ENCODE data around the gene CCDC169.

The CCDC169 gene

DNA sequence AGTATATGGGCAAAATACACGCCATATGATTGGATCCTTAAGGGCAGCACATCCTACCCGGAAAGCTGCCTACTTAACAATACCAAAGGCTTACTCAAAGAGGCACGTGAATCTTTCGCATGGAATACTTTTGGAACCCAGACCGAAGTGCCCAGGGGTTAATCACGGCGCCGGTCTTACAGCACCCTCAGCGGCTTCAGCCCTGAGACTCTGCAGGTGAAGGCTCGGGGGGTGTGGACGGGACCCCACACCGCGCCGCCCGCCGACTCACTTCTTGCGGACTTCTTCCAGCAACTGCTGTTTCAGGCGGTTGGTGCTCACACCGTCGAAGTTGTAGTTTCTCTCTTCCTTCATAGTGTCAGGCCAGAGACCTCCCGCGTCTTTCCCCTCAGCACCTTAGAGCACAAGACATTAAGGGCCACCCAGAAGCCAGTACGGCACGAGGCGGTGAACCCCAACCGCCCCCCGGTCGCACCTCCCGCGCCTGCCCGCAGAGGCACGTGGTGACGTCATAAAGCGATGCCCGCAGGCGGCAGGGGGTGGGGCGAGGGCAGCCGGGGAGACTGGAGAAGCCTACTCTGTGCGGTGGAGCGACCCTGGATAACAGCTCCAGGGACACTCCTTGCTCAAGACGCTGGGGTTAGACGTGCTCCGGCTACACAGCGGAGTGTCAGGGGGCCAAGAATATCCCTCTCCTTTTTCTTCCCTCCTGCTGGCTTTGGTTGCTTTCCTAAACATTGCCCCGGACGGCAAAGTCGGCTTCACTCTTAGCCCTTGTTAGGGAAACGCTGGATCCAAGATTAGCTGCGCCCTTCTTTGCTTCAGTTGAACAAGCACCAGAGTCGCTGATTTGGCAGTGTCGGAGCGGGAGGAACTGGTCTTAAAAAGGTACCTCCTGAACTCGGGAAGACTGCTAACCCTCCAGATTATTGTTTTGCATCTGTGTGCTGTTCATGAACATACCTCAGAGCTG lies at the start of gene CCDC169 (continued):
- TF ChIP-seq, protein P1, sequence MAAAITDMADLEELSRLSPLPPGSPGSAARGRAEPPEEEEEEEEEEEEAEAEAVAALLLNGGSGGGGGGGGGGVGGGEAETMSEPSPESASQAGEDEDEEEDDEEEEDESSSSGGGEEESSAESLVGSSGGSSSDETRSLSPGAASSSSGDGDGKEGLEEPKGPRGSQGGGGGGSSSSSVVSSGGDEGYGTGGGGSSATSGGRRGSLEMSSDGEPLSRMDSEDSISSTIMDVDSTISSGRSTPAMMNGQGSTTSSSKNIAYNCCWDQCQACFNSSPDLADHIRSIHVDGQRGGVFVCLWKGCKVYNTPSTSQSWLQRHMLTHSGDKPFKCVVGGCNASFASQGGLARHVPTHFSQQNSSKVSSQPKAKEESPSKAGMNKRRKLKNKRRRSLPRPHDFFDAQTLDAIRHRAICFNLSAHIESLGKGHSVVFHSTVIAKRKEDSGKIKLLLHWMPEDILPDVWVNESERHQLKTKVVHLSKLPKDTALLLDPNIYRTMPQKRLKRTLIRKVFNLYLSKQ (tag by site-specific recombination; IDR thresholded peaks at IDR 0.05; ENCODE audit: borderline replicate concordance) = no peak
- TF ChIP-seq, protein P2, sequence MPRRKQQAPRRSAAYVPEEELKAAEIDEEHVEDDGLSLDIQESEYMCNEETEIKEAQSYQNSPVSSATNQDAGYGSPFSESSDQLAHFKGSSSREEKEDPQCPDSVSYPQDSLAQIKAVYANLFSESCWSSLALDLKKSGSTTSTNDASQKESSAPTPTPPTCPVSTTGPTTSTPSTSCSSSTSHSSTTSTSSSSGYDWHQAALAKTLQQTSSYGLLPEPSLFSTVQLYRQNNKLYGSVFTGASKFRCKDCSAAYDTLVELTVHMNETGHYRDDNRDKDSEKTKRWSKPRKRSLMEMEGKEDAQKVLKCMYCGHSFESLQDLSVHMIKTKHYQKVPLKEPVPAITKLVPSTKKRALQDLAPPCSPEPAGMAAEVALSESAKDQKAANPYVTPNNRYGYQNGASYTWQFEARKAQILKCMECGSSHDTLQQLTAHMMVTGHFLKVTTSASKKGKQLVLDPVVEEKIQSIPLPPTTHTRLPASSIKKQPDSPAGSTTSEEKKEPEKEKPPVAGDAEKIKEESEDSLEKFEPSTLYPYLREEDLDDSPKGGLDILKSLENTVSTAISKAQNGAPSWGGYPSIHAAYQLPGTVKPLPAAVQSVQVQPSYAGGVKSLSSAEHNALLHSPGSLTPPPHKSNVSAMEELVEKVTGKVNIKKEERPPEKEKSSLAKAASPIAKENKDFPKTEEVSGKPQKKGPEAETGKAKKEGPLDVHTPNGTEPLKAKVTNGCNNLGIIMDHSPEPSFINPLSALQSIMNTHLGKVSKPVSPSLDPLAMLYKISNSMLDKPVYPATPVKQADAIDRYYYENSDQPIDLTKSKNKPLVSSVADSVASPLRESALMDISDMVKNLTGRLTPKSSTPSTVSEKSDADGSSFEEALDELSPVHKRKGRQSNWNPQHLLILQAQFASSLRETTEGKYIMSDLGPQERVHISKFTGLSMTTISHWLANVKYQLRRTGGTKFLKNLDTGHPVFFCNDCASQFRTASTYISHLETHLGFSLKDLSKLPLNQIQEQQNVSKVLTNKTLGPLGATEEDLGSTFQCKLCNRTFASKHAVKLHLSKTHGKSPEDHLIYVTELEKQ (tag by site-specific recombination; IDR thresholded peaks at IDR 0.05; ENCODE audit: borderline replicate concordance) = no peak
- TF ChIP-seq ZNF366 (tag by site-specific recombination; conservative IDR thresholded peaks at IDR 0.05) (peak; percentile 62), ZEB2 (tag by site-specific recombination; IDR thresholded peaks at IDR 0.05) (peak; percentile 89), ZNF221 (tag by site-specific recombination; IDR thresholded peaks at IDR 0.05; ENCODE audit: borderline replicate concordance) (no peak), ZNF138 (tag by site-specific recombination; IDR thresholded peaks at IDR 0.05; ENCODE audit: borderline replicate concordance) (no peak), GLIS2 (tag by site-specific recombination; IDR thresholded peaks at IDR 0.05) (peak; percentile 100), ZBTB48 (tag by site-specific recombination; IDR thresholded peaks at IDR 0.05) (peak; percentile 83; the same call in 1 of the 2 replicates), ZNF416 (tag by site-specific recombination; IDR thresholded peaks at IDR 0.05) (no peak), ZNF292 (tag by site-specific recombination; IDR thresholded peaks at IDR 0.05; ENCODE audit: borderline replicate concordance, low read depth) (no peak), ZNF274 (IDR thresholded peaks at IDR 0.05; ENCODE audit: low read length) (no peak), ZNF274 (tag by site-specific recombination; IDR thresholded peaks at IDR 0.05; ENCODE audit: borderline replicate concordance) (no peak), ZFP69B (tag by site-specific recombination; IDR thresholded peaks at IDR 0.05) (peak; percentile 70), ZNF510 (tag by site-specific recombination; IDR thresholded peaks at IDR 0.05; ENCODE audit: insufficient replicate concordance) (no peak), PRDM1 (tag by site-specific recombination; IDR thresholded peaks at IDR 0.05) (peak; percentile 61), ZNF184 (tag by site-specific recombination; IDR thresholded peaks at IDR 0.05) (no peak), ZNF792 (tag by site-specific recombination; IDR thresholded peaks at IDR 0.05) (no peak), ZNF837 (tag by site-specific recombination; IDR thresholded peaks at IDR 0.05) (no peak)
- TF ChIP-seq, protein P3, sequence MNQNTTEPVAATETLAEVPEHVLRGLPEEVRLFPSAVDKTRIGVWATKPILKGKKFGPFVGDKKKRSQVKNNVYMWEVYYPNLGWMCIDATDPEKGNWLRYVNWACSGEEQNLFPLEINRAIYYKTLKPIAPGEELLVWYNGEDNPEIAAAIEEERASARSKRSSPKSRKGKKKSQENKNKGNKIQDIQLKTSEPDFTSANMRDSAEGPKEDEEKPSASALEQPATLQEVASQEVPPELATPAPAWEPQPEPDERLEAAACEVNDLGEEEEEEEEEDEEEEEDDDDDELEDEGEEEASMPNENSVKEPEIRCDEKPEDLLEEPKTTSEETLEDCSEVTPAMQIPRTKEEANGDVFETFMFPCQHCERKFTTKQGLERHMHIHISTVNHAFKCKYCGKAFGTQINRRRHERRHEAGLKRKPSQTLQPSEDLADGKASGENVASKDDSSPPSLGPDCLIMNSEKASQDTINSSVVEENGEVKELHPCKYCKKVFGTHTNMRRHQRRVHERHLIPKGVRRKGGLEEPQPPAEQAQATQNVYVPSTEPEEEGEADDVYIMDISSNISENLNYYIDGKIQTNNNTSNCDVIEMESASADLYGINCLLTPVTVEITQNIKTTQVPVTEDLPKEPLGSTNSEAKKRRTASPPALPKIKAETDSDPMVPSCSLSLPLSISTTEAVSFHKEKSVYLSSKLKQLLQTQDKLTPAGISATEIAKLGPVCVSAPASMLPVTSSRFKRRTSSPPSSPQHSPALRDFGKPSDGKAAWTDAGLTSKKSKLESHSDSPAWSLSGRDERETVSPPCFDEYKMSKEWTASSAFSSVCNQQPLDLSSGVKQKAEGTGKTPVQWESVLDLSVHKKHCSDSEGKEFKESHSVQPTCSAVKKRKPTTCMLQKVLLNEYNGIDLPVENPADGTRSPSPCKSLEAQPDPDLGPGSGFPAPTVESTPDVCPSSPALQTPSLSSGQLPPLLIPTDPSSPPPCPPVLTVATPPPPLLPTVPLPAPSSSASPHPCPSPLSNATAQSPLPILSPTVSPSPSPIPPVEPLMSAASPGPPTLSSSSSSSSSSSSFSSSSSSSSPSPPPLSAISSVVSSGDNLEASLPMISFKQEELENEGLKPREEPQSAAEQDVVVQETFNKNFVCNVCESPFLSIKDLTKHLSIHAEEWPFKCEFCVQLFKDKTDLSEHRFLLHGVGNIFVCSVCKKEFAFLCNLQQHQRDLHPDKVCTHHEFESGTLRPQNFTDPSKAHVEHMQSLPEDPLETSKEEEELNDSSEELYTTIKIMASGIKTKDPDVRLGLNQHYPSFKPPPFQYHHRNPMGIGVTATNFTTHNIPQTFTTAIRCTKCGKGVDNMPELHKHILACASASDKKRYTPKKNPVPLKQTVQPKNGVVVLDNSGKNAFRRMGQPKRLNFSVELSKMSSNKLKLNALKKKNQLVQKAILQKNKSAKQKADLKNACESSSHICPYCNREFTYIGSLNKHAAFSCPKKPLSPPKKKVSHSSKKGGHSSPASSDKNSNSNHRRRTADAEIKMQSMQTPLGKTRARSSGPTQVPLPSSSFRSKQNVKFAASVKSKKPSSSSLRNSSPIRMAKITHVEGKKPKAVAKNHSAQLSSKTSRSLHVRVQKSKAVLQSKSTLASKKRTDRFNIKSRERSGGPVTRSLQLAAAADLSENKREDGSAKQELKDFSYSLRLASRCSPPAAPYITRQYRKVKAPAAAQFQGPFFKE (tag by site-specific recombination; IDR thresholded peaks at IDR 0.05; ENCODE audit: borderline replicate concordance) = no peak
- TF ChIP-seq, protein P4, sequence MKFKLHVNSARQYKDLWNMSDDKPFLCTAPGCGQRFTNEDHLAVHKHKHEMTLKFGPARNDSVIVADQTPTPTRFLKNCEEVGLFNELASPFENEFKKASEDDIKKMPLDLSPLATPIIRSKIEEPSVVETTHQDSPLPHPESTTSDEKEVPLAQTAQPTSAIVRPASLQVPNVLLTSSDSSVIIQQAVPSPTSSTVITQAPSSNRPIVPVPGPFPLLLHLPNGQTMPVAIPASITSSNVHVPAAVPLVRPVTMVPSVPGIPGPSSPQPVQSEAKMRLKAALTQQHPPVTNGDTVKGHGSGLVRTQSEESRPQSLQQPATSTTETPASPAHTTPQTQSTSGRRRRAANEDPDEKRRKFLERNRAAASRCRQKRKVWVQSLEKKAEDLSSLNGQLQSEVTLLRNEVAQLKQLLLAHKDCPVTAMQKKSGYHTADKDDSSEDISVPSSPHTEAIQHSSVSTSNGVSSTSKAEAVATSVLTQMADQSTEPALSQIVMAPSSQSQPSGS (tag by site-specific recombination; IDR thresholded peaks at IDR 0.05; ENCODE audit: low read depth) = peak; percentile 99
- TF ChIP-seq, protein P5, sequence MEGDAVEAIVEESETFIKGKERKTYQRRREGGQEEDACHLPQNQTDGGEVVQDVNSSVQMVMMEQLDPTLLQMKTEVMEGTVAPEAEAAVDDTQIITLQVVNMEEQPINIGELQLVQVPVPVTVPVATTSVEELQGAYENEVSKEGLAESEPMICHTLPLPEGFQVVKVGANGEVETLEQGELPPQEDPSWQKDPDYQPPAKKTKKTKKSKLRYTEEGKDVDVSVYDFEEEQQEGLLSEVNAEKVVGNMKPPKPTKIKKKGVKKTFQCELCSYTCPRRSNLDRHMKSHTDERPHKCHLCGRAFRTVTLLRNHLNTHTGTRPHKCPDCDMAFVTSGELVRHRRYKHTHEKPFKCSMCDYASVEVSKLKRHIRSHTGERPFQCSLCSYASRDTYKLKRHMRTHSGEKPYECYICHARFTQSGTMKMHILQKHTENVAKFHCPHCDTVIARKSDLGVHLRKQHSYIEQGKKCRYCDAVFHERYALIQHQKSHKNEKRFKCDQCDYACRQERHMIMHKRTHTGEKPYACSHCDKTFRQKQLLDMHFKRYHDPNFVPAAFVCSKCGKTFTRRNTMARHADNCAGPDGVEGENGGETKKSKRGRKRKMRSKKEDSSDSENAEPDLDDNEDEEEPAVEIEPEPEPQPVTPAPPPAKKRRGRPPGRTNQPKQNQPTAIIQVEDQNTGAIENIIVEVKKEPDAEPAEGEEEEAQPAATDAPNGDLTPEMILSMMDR (tag by site-specific recombination; IDR thresholded peaks at IDR 0.05) = no peak
